Natural killer cell (primary cell): ENCODE results near the gene NOXA1. TPM values are rescaled to one million over a fixed set of nuclear protein-coding genes. Genes with fewer than 3 reads are reported as not detected.

ENCODE experiments used
- ATAC-seq, 3 donors: fragments of 150-1000 bp in 2 of 3; fragments of 200-7000 bp in 1 of 3; cut with Tn5 transposase; 1 replicate in 1 of 3; 2 replicates in 2 of 3; pipeline ENCODE4 v1.10.0; 2021; ENCODE audit warnings: mild to moderate bottlenecking in 2 of 3, moderate library complexity in 2 of 3
- DNase-seq, 2 donors: peaks; one replicate each; pipeline versions ENCODE4 v3.0.0 to v3.0.0-alpha.2; 2013 to 2021; ENCODE audit warnings: mixed read lengths in 1 of 2
- H3K27ac ChIP-seq: one replicate; pipeline ENCODE4 v1.5.1; 2013; ENCODE audit warnings: mild to moderate bottlenecking, low read length
- H3K27me3 ChIP-seq: one replicate; pipeline ENCODE4 v1.6.1; 2013; ENCODE audit warnings: low read length; ENCODE audit not compliant: control insufficient read depth, insufficient read depth
- H3K36me3 ChIP-seq: one replicate; pipeline ENCODE4 v1.6.1; 2013; ENCODE audit warnings: low read length; ENCODE audit not compliant: control insufficient read depth, insufficient read depth
- H3K4me1 ChIP-seq: one replicate; pipeline ENCODE4 v1.6.1; 2013; ENCODE audit warnings: low read length; ENCODE audit not compliant: control insufficient read depth, insufficient read depth
- H3K4me3 ChIP-seq: one replicate; pipeline ENCODE4 v1.5.1; 2013; ENCODE audit warnings: low read length
- H3K9me3 ChIP-seq: one replicate; pipeline ENCODE4 v1.6.1; 2013; ENCODE audit warnings: low read length; ENCODE audit not compliant: control insufficient read depth, insufficient read depth
- H3K27ac Mint-ChIP-seq, 2 donors: one replicate each; pipeline ENCODE4 v1.8.0; 2022; ENCODE audit warnings: mild to moderate bottlenecking in 2 of 2, mixed read lengths in 2 of 2, moderate library complexity in 1 of 2
- H3K27me3 Mint-ChIP-seq, 2 donors: one replicate each; pipeline ENCODE4 v1.8.0; 2022; ENCODE audit warnings: low read depth in 2 of 2, mixed read lengths in 2 of 2
- H3K36me3 Mint-ChIP-seq: one replicate; pipeline ENCODE4 v1.8.0; 2022; ENCODE audit warnings: mixed read lengths
- H3K4me1 Mint-ChIP-seq, 2 donors: one replicate each; pipeline ENCODE4 v1.8.0; 2022; ENCODE audit warnings: mixed read lengths in 2 of 2
- H3K4me3 Mint-ChIP-seq: one replicate; pipeline ENCODE4 v1.8.0; 2022; ENCODE audit warnings: mild to moderate bottlenecking, moderate library complexity, mixed read lengths
- H3K9me3 Mint-ChIP-seq, 2 donors: one replicate each; pipeline ENCODE4 v1.8.0; 2022; ENCODE audit warnings: mixed read lengths in 2 of 2
- WGBS: methylation state at CpG from one replicate; pipeline ENCODE4 v1.1.7; 2013; ENCODE audit warnings: missing lambda C conversion rate; ENCODE audit not compliant: insufficient coverage; 5-methylcytosine and 5-hydroxymethylcytosine counted together
- intact Hi-C: fragments of 100-400 bp; cut with micrococcal nuclease; formaldehyde crosslinking; loops from one replicate; pipeline ENCODE4 v1.14.2; 2022
- total RNA-seq, 4 donors: library from RNA; stranded (reverse); fragments of 120-200 nt in 1 of 4; gene quantifications; one replicate each; pipeline versions ENCODE4 v1.2.3 to v1.2.4, GENCODE V29; 2013 to 2022
- TF ChIP-seq, protein P1 (sequence below): fragments of 200-600 bp; IDR thresholded peaks from one replicate; pipeline ENCODE4 v1.8.0; 2022; ENCODE audit warnings: antibody characterized with exemption

Gene NOXA1
- total RNA-seq, 3 donors from 2014 or later (not counting 1 experiment from before 2014, with no cell fraction given) = 4.7 to 10.0 (median 7.7) TPM

DNA sequence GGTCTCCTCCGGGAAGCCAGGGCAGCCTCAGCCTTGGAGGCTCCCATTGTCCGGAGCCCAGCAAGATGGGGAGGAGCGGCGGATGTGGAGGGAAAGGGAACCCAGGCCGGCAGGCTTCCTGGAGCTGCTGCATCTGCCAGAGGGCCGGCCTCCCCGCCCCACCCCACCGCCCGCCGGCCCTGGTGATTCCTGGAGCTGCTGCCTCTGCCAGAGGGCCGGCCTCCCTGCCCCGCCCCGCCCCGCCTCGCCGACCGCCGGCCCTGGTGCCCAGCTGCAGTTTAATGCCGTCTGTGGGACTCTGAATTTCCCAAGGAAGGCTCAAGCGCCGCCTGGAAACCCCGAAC lies 31.8 kb upstream of the NOXA1 start:
- H3K4me1 Mint-ChIP-seq = peaks cover 0 to 34% of the 10 kb centered on the region in 2 donors
- Histone ChIP-seq H3K27me3 (no peaks in the 10 kb centered on the region), H3K9me3 (no peaks in the 10 kb centered on the region), H3K36me3 (no peaks in the 10 kb centered on the region), H3K27ac (no peak overlapping the region), H3K4me3 (no peak overlapping the region), H3K4me1 (peaks cover 23% of the 10 kb centered on the region)
- TF ChIP-seq, protein P1, sequence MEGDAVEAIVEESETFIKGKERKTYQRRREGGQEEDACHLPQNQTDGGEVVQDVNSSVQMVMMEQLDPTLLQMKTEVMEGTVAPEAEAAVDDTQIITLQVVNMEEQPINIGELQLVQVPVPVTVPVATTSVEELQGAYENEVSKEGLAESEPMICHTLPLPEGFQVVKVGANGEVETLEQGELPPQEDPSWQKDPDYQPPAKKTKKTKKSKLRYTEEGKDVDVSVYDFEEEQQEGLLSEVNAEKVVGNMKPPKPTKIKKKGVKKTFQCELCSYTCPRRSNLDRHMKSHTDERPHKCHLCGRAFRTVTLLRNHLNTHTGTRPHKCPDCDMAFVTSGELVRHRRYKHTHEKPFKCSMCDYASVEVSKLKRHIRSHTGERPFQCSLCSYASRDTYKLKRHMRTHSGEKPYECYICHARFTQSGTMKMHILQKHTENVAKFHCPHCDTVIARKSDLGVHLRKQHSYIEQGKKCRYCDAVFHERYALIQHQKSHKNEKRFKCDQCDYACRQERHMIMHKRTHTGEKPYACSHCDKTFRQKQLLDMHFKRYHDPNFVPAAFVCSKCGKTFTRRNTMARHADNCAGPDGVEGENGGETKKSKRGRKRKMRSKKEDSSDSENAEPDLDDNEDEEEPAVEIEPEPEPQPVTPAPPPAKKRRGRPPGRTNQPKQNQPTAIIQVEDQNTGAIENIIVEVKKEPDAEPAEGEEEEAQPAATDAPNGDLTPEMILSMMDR = no peak
- no peak overlapping the region for H3K4me3 Mint-ChIP-seq
- H3K27me3 Mint-ChIP-seq = no peaks in the 10 kb centered on the region
- intact Hi-C loops = no loop called here
- no peaks in the 10 kb centered on the region for H3K36me3 Mint-ChIP-seq
- WGBS = 95% methylated on average over 22 of the region's 22 CpGs
- ATAC-seq (peak in 1 of 3 donors; percentile 12), DNase-seq (no peak)
- no peak overlapping the region for H3K27ac Mint-ChIP-seq
- no peaks in the 10 kb centered on the region for H3K9me3 Mint-ChIP-seq

DNA sequence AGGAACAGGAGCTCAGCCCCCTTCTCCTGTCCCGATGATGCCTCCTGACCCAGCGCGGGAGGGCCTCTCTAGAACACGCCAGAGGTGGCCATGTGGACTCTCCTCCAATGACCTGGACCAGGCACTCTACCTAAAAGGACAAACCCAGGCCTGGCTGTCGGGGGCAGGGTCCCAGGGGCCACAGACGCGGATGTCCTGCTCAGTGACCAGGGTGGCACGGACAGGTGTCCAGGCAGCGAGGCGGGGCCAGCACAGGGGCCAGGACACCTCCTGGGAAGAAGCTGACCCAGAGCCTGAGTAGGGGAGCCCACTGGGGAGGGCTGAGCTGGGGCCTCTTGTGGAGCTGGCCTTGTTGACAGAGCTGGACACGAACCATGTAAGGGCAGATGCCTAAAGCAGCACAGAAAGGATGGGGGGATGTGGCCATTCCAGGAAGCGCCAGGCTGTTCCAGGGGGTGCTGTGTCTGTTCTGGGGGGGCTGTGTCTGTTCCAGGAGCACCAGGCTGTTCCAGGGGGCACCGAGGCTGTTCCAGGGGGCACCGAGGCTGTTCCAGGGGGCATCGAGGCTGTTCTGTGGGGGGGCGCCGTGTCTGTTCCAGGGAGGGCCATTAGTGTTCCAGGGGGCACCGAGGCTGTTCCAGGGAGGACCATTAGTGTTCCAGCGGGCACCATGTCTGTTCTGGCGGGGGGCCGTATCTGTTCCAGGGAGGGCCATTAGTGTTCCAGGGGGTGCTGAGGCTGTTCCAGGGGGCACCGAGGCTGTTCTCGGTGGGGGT lies 30.8 kb upstream of the NOXA1 start:
- no peaks in the 10 kb centered on the region for H3K36me3 ChIP-seq

DNA sequence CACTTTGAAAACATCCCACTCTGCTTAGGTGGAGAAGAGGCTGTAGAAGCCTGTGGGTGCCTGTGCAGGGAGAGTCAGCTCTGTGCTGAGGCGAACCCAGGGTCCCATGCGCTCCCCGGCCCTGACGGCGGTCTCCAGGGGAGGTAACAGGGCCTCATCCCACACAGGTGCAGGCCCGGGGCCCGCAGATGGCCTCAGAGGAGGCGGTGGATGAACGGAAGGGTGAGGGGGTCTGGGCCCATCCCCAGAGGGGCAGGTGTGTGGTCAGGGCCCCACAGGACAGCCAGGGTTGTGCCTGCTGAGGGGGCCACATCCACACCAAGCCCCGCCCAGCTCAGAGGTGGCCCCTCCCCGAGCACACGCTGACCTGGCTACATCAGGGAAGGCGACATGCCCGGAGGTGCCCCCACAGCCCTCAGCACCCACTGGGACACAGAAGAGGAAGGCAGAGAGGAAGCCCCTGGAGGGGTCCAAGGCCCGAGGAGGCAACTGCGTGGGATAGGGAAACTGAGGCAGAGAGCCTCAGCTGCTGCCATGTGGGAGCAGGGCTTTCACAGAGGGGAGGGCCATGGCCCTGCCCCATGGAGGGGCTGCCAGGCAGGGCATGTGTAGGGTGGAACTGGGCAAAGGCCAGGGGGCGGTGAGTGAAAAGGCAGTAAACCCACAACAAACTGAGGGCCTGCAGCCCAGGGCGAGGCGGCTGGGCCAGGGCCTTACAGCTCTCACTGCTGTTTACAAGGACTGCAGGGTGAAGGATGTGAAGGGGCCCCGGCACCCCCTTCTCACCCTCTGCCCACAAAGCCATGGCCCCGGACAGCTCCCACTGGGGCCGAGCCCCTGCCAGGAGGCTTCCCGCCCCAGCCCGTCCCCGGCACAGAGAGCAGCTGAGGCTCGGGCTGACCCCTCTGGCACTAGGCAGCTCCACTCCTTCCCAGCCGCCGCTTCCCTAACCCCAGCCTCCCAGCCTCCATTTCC lies 29.7 kb upstream of the NOXA1 start:
- intact Hi-C loops = no loop called here
- Mint-ChIP-seq H3K36me3 (no peaks in the 10 kb centered on the region), H3K4me3 (no peak overlapping the region), H3K27ac (peak overlapping the region in 1 of 2 donors; percentile 53), H3K4me1 (peaks cover 0 to 25% of the 10 kb centered on the region in 2 donors), H3K9me3 (no peaks in the 10 kb centered on the region), H3K27me3 (no peaks in the 10 kb centered on the region)
- DNase-seq = no peak
- no peak overlapping the region for H3K4me3 ChIP-seq
- TF ChIP-seq, protein P1 = no peak
- H3K4me1 ChIP-seq = peaks cover 6% of the 10 kb centered on the region
- 95% methylated on average over 28 of the region's 28 CpGs for WGBS
- H3K36me3 ChIP-seq = no peaks in the 10 kb centered on the region
- no peak for ATAC-seq
- H3K27me3 ChIP-seq = no peaks in the 10 kb centered on the region
- H3K27ac ChIP-seq = no peak overlapping the region
- H3K9me3 ChIP-seq = no peaks in the 10 kb centered on the region

More for the DNA sequence above, 30.8 kb upstream of the NOXA1 start:
- Mint-ChIP-seq H3K36me3 (no peaks in the 10 kb centered on the region), H3K4me3 (no peak overlapping the region), H3K9me3 (no peaks in the 10 kb centered on the region), H3K27ac (no peak overlapping the region), H3K27me3 (no peaks in the 10 kb centered on the region), H3K4me1 (peaks cover 0 to 29% of the 10 kb centered on the region in 2 donors)
- H3K27me3 ChIP-seq = no peaks in the 10 kb centered on the region
- DNase-seq (no peak), ATAC-seq (no peak)
- no peaks in the 10 kb centered on the region for H3K9me3 ChIP-seq
- WGBS = 96% methylated on average over 23 of the region's 23 CpGs
- no peak overlapping the region for H3K27ac ChIP-seq
- no peak overlapping the region for H3K4me3 ChIP-seq
- intact Hi-C loops = no loop called here
- peaks cover 16% of the 10 kb centered on the region for H3K4me1 ChIP-seq
- TF ChIP-seq, protein P1 = no peak
